ENCODE results near the gene CATSPERZ. TPM values are rescaled to one million over a fixed set of nuclear protein-coding genes. Genes with fewer than 3 reads are reported as not detected.

CATSPERZ gene
- total and polyA plus RNA-seq, 2 of the 13 experiments (the other 11 are each of a cell fraction or from before 2014, with no cell fraction given) = 0.22 to 0.48 TPM

GRCh38 chr11:64306563-64306875 is 6.4 kb downstream of the CATSPERZ start (continued):
- TF ChIP-seq ZFP36 (IDR thresholded peaks at IDR 0.05; ENCODE audit: borderline replicate concordance, low read depth, low read length, partially characterized antibody) (no peak), ZNF883 (CRISPR knock-in tag; IDR thresholded peaks at IDR 0.05; ENCODE audit: not compliant biosample characterization) (no peak), ONECUT2 (CRISPR knock-in tag; IDR thresholded peaks at IDR 0.05) (no peak), ZNF234 (CRISPR knock-in tag; conservative IDR thresholded peaks at IDR 0.05) (no peak), ARNT2 (CRISPR knock-in tag; IDR thresholded peaks at IDR 0.05; ENCODE audit: low read depth) (0 out of 2 replicates have a peak, but pooled peaks have one; percentile 1), ZFY (CRISPR knock-in tag; IDR thresholded peaks at IDR 0.05) (peak; percentile 3; the same call in 1 of the 2 replicates), ZNF232 (CRISPR knock-in tag; IDR thresholded peaks at IDR 0.05; ENCODE audit: borderline replicate concordance) (no peak), MEIS2 (CRISPR knock-in tag; IDR thresholded peaks at IDR 0.05) (no peak), ZNF737 (CRISPR knock-in tag; IDR thresholded peaks at IDR 0.05; ENCODE audit: borderline replicate concordance) (0 out of 2 replicates have a peak, but pooled peaks have one; percentile 47), CTCF (CRISPR knock-in tag; IDR thresholded peaks at IDR 0.05) (no peak), ZBTB20 (CRISPR knock-in tag; IDR thresholded peaks at IDR 0.05; ENCODE audit: borderline replicate concordance, low read depth) (no peak), EP300 (IDR thresholded peaks at IDR 0.05; ENCODE audit: low read depth in 2 of 2, low read length in 2 of 2) (no peak), EP300 (CRISPR knock-in tag; IDR thresholded peaks at IDR 0.05; ENCODE audit: borderline replicate concordance) (no peak), DNMT3B (CRISPR knock-in tag; conservative IDR thresholded peaks at IDR 0.05) (no peak), HES4 (CRISPR knock-in tag; IDR thresholded peaks at IDR 0.05; ENCODE audit: borderline replicate concordance) (no peak), FOXA3 (CRISPR knock-in tag; IDR thresholded peaks at IDR 0.05) (no peak), MNT (IDR thresholded peaks at IDR 0.05) (no peak), ZFX (CRISPR knock-in tag; IDR thresholded peaks at IDR 0.05; ENCODE audit: low read depth) (peak; percentile 20; the same call in 1 of the 2 replicates), ARHGAP35 (CRISPR knock-in tag; IDR thresholded peaks at IDR 0.05; ENCODE audit: borderline replicate concordance) (no peak), YY1 (IDR thresholded peaks at IDR 0.05; ENCODE audit: insufficient read depth, insufficient replicate concordance, low read depth, low read length) (no peak), PHF20 (CRISPR knock-in tag; IDR thresholded peaks at IDR 0.05) (no peak), ZNF775 (CRISPR knock-in tag; IDR thresholded peaks at IDR 0.05; ENCODE audit: borderline replicate concordance) (no peak), ZNF788 (CRISPR knock-in tag; IDR thresholded peaks at IDR 0.05; ENCODE audit: borderline replicate concordance) (no peak), NFIB (CRISPR knock-in tag; IDR thresholded peaks at IDR 0.05; ENCODE audit: borderline replicate concordance) (no peak), MEIS1 (CRISPR knock-in tag; IDR thresholded peaks at IDR 0.05; ENCODE audit: borderline replicate concordance) (no peak), STAT5B (CRISPR knock-in tag; IDR thresholded peaks at IDR 0.05) (no peak), POLR2A (IDR thresholded peaks at IDR 0.05; ENCODE audit: insufficient read depth in 1 of 2, low read depth in 2 of 2, low read length in 2 of 2) (peak in 1 of 2 experiments; percentile 9; a peak in 1 of 4 replicates), ZNF205 (CRISPR knock-in tag; IDR thresholded peaks at IDR 0.05) (no peak), SIN3A (IDR thresholded peaks at IDR 0.05; ENCODE audit: borderline replicate concordance, low read depth, low read length) (0 out of 2 replicates have a peak, but pooled peaks have one; percentile 15)

Measured in HepG2 (cell line).